Smooth muscle cell (in vitro differentiated cells): ENCODE data around the gene KIF17. TPM values are rescaled to one million over a fixed set of nuclear protein-coding genes. Genes with fewer than 3 reads are reported as not detected.

Experiments
- DNase-seq: peaks from one replicate; lab custom pipeline; 2025; ENCODE audit not compliant: unreplicated experiment; lab: John Stamatoyannopoulos, UW
- H2AFZ ChIP-seq: fragments of 200-600 bp; sonication (generic); 2 replicates; pipeline ENCODE4 v1.6.0; 2016; ENCODE audit warnings: antibody characterized with exemption, low read depth, mild to moderate bottlenecking
- H3F3A ChIP-seq: fragments of 200-600 bp; sonication (generic); 2 replicates; pipeline ENCODE4 v1.6.0; 2017; ENCODE audit warnings: antibody characterized with exemption, low read depth
- H3K27ac ChIP-seq: fragments of 200-600 bp; sonication (generic); 2 replicates; pipeline ENCODE4 v1.5.1; 2016; ENCODE audit warnings: low read depth, mild to moderate bottlenecking
- H3K27me3 ChIP-seq: fragments of 200-600 bp; sonication (generic); 2 replicates; pipeline ENCODE4 v1.6.1; 2016; ENCODE audit warnings: low read depth, mild to moderate bottlenecking
- H3K36me3 ChIP-seq: fragments of 200-600 bp; sonication (generic); 2 replicates; pipeline ENCODE4 v1.5.1; 2016; ENCODE audit warnings: low read depth
- H3K4me1 ChIP-seq: fragments of 200-600 bp; sonication (generic); 2 replicates; pipeline ENCODE4 v1.5.1; 2016; ENCODE audit warnings: low read depth
- H3K4me2 ChIP-seq: fragments of 200-600 bp; sonication (generic); 2 replicates; pipeline ENCODE4 v1.6.0; 2016; ENCODE audit warnings: mild to moderate bottlenecking
- H3K4me3 ChIP-seq: fragments of 200-600 bp; sonication (generic); 2 replicates; pipeline ENCODE4 v1.5.1; 2016; ENCODE audit warnings: mild to moderate bottlenecking
- H3K79me2 ChIP-seq: fragments of 200-600 bp; sonication (generic); 2 replicates; pipeline ENCODE4 v1.6.0; 2016; ENCODE audit warnings: low read depth, mild to moderate bottlenecking
- H3K9ac ChIP-seq: fragments of 200-600 bp; sonication (generic); 2 replicates; pipeline ENCODE4 v1.6.0; 2016; ENCODE audit warnings: low read depth
- H3K9me3 ChIP-seq: fragments of 200-600 bp; sonication (generic); replicated peaks from 2 replicates; pipeline ENCODE4 v1.5.1; 2016; ENCODE audit warnings: low read depth
- H4K20me1 ChIP-seq: fragments of 200-600 bp; sonication (generic); 2 replicates; pipeline ENCODE4 v1.6.0; 2016; ENCODE audit warnings: low read depth
- WGBS: methylation state at CpG from one replicate; pipeline ENCODE4 v1.1.7; 2016; ENCODE audit warnings: low lambda C conversion rate; 5-methylcytosine and 5-hydroxymethylcytosine counted together
- polyA plus RNA-seq: library from polyadenylated mRNA; unstranded; fragments of >200 nt; fragmentation: Nextera tagmentation; extraction: Ambion mirVana; gene quantifications from 2 replicates; pipeline ENCODE4 v1.2.1, GENCODE V29; 2016
- total RNA-seq: library from RNA; depleted of rRNA; stranded (reverse); fragments of >200 nt; gene quantifications from 2 replicates; pipeline ENCODE4 v1.2.3, GENCODE V29; 2014
- TF ChIP-seq, protein P1 (sequence below): fragments of 200-600 bp; sonication (generic); IDR thresholded peaks from 2 replicates; pipeline ENCODE4 v1.5.1; 2017; ENCODE audit warnings: borderline replicate concordance, mild to moderate bottlenecking, antibody characterized with exemption; ENCODE audit not compliant: insufficient read depth, poor library complexity, severe bottlenecking

KIF17 gene
- total and polyA plus RNA-seq, 2 experiments from 2014 or later: 0.13 to 2.2 TPM

DNA sequence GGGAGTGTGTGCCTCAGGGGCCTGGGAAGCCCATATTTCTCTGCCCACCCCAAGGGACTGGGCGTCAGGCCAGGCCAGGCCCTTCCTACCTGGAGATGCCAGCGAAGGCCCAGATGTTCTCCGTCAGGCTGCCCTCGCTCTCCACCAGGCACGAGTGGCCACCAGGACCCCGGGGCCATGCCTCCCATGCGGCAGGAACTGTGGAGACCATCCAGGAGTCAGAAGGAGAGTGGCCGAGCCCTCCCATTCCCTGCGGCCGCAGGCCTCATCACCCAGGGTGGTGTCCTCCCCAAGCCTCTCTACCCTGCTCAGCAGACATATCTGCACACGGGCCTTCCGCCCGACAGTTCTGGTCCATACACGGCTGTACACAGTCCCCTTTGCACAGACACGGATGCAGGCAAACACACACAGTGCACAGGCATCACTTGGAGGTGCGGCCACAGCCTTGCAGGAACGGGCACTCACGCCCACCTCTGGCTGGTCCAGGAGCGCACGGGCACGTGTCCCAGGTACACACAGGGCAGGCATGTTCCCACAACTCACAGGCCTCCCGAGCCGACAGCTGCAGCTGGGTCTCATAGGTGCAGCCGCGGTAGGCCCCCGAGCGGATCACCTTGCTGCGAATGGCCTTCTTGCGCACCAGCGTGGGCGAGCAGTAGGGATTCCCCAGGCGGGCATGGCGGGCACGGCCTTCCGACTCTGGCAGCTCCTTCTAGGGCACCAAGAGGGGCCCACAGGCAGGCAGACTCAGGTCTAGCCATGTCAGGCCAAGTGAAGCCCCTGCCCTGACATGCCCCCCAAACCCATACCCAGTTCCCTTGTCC lies 5.9 kb upstream of the KIF17 start:
- Histone ChIP-seq H4K20me1 (no peaks in the 10 kb centered on the region), H3K79me2 (no peaks in the 10 kb centered on the region), H2AFZ (no peak overlapping the region), H3K4me1 (no peaks in the 10 kb centered on the region), H3K4me2 (no peak overlapping the region), H3F3A (no peaks in the 10 kb centered on the region), H3K27me3 (peaks cover 1% of the 10 kb centered on the region), H3K27ac (no peak overlapping the region), H3K36me3 (no peaks in the 10 kb centered on the region), H3K9ac (no peak overlapping the region), H3K4me3 (no peak overlapping the region), H3K9me3 (no peaks in the 10 kb centered on the region)
- WGBS: 97% methylated on average over 35 of the region's 35 CpGs
- DNase-seq: no peak
- TF ChIP-seq, protein P1, sequence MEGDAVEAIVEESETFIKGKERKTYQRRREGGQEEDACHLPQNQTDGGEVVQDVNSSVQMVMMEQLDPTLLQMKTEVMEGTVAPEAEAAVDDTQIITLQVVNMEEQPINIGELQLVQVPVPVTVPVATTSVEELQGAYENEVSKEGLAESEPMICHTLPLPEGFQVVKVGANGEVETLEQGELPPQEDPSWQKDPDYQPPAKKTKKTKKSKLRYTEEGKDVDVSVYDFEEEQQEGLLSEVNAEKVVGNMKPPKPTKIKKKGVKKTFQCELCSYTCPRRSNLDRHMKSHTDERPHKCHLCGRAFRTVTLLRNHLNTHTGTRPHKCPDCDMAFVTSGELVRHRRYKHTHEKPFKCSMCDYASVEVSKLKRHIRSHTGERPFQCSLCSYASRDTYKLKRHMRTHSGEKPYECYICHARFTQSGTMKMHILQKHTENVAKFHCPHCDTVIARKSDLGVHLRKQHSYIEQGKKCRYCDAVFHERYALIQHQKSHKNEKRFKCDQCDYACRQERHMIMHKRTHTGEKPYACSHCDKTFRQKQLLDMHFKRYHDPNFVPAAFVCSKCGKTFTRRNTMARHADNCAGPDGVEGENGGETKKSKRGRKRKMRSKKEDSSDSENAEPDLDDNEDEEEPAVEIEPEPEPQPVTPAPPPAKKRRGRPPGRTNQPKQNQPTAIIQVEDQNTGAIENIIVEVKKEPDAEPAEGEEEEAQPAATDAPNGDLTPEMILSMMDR: no peak

DNA sequence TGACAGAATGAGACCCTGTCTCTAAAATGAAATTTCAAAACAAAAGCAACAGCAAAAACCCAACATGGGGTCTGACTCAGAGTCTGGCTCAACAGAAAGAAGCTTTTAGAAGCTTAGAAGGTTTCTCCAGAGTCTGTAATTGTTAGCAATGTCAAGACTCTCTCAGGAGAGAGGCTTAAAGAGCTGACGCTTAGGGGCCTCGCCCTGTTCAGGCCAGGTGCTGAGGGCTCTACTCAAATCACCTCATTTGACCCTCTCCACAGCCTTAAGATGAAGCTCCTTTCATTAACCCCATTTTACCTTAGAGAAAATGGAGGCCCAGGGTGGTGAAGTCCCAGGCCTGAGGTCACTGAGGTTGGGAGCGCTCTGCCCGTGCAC lies 5.3 kb upstream of the KIF17 start:
- Histone ChIP-seq H3K9ac (no peak overlapping the region), H3K27me3 (no peaks in the 10 kb centered on the region), H3K27ac (no peak overlapping the region), H3K4me3 (no peak overlapping the region), H3K4me1 (no peaks in the 10 kb centered on the region), H4K20me1 (no peaks in the 10 kb centered on the region), H3K79me2 (no peaks in the 10 kb centered on the region), H3K9me3 (no peaks in the 10 kb centered on the region), H3K36me3 (no peaks in the 10 kb centered on the region), H3K4me2 (no peak overlapping the region), H2AFZ (no peak overlapping the region), H3F3A (no peaks in the 10 kb centered on the region)
- TF ChIP-seq, protein P1: no peak
- DNase-seq: no peak
- 86% methylated on average over 4 of the region's 4 CpGs for WGBS

DNA sequence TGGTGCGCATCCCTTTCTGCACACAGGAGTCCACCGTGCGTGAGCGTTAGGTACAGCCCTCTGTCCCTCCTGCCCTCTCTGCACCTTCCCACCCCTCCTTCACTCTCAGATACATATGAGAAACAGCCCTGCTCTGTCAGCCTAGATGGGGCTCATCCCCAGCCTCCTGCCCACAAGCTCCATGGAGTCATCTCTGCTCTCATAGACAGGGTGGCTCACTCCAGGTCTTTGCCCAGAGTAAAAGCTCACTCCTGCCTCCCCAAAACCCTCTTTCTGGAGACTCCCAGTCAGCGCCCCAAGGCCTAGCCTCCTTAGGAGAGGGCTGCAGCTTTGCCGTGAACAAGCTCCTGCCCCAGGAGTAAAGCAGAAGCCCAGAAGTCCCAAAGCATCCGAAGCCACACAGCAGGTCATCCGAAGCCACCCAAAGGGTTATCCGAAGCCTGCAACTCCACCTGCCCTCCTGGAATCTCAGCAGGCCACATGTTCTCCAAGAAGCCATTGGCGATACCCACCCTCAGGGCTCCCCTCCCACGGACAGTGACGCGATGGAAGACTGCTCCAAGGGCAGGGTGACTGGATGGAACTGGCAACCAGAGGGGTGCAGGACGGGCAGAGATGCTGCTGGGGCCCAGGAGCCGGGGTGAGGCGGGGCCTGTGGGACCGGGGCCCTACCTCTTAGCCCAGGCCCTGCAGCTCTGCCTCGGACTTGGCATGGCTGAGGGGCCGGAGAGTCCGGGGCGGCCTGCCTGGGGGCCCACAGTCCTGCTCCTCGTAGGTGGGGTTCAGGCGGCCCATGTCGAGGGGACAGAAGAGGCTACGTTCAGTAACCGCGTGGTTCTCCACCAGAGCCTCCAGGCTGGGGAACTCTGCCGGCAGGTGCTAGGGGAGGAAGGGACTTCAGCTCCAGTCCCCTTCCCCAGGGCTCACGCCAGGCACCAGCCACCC lies 3.6 kb upstream of the KIF17 start:
- no peak for DNase-seq
- Histone ChIP-seq H3K4me3 (no peak overlapping the region), H3K4me1 (no peaks in the 10 kb centered on the region), H3K9ac (no peak overlapping the region), H4K20me1 (no peaks in the 10 kb centered on the region), H3K79me2 (no peaks in the 10 kb centered on the region), H3K9me3 (no peaks in the 10 kb centered on the region), H3K27me3 (no peaks in the 10 kb centered on the region), H3K4me2 (no peak overlapping the region), H3K27ac (no peak overlapping the region), H3F3A (no peaks in the 10 kb centered on the region), H3K36me3 (no peaks in the 10 kb centered on the region), H2AFZ (no peak overlapping the region)
- WGBS: 91% methylated on average over 19 of the region's 29 CpGs
- TF ChIP-seq, protein P1: no peak
